Measurements from ENCODE around the gene MTA1.

GRCh38 chr14:105384605-105385321 lies 34.9 kb upstream of the MTA1 start:
- TF ChIP-seq POLR2A (IDR thresholded peaks at IDR 0.05) (no peak), CTCF (IDR thresholded peaks at IDR 0.05) (no peak)

All from heart left ventricle (tissue), 13 donors.